Neural cell (in vitro differentiated cells): ENCODE data around the gene NF1.

Experiments
- CTCF ChIP-seq: fragments of 450-650 bp; IDR thresholded peaks from 2 replicates; pipeline ENCODE4 v1.5.1; 2014; ENCODE audit warnings: antibody characterized with exemption, mild to moderate bottlenecking, moderate library complexity; ENCODE audit not compliant: poor library complexity, severe bottlenecking
- EZH2 ChIP-seq: fragments of 200-600, 300-800 bp; shearing (Covaris generic), sonication (generic); IDR thresholded peaks from 2 replicates; pipeline ENCODE4 v1.6.1; 2014; ENCODE audit warnings: antibody characterized with exemption, low read length, borderline replicate concordance, mild to moderate bottlenecking; ENCODE audit not compliant: insufficient read depth, poor library complexity, severe bottlenecking
- MXI1 ChIP-seq: fragments of 450-650 bp; conservative IDR thresholded peaks from 2 replicates; pipeline ENCODE4 v1.6.1; 2014; ENCODE audit warnings: antibody characterized with exemption, mild to moderate bottlenecking; ENCODE audit not compliant: poor library complexity, severe bottlenecking
- POLR2AphosphoS5 ChIP-seq: IDR thresholded peaks from 2 replicates; pipeline ENCODE4 v1.6.1; 2012
- RAD21 ChIP-seq: fragments of 450-650 bp; conservative IDR thresholded peaks from 2 replicates; pipeline ENCODE4 v1.6.1; 2014; ENCODE audit warnings: antibody characterized with exemption, mild to moderate bottlenecking, moderate library complexity
- SMC3 ChIP-seq: fragments of 450-650 bp; conservative IDR thresholded peaks from 2 replicates; pipeline ENCODE4 v1.6.1; 2014; ENCODE audit warnings: antibody characterized with exemption, mild to moderate bottlenecking, moderate library complexity; ENCODE audit not compliant: poor library complexity

GRCh38 chr17:31158746-31159377, 64.1 kb downstream of the NF1 start:
- TF ChIP-seq RAD21 (no peak), CTCF (no peak), EZH2 (no peak), MXI1 (no peak), SMC3 (no peak), POLR2AphosphoS5 (no peak)
